HepG2 (cell line): ENCODE measurements around the gene POLRMT. TPM values are rescaled to one million over a fixed set of nuclear protein-coding genes. Genes with fewer than 3 reads are reported as not detected.

Source experiments
- AGO1 ChIP-seq: fragments of 200-400 bp; formaldehyde crosslinking; IDR thresholded peaks from 2 replicates; pipeline ENCODE4 v1.6.1; 2017; ENCODE audit warnings: mild to moderate bottlenecking, low read depth, low read length, moderate library complexity; ENCODE audit not compliant: poor library complexity, severe bottlenecking
- ASH2L ChIP-seq: fragments of 300-600, 200-600 bp; sonication (generic); IDR thresholded peaks from 2 replicates; pipeline ENCODE4 v1.7.0; 2017; ENCODE audit warnings: low read depth, mild to moderate bottlenecking, moderate library complexity, mixed read lengths, low read length; ENCODE audit not compliant: insufficient read length
- DMAP1 ChIP-seq: IDR thresholded peaks from 2 replicates; pipeline ENCODE4 v1.6.1; 2016
- FOSL2 ChIP-seq: sonication (generic); formaldehyde crosslinking; IDR thresholded peaks from 2 replicates; pipeline ENCODE4 v1.4.0; 2020; ENCODE audit warnings: missing genetic modification reagents
- ISX ChIP-seq: sonication (generic); formaldehyde crosslinking; conservative IDR thresholded peaks from 2 replicates; pipeline ENCODE4 v1.5.0; 2020; ENCODE audit warnings: missing genetic modification reagents
- NFKB2 ChIP-seq: sonication (generic); formaldehyde crosslinking; IDR thresholded peaks from 2 replicates; pipeline ENCODE4 v1.4.0; 2020; ENCODE audit warnings: missing genetic modification reagents, borderline replicate concordance
- POLR2AphosphoS5 ChIP-seq: IDR thresholded peaks from 2 replicates; pipeline ENCODE4 v1.6.1; 2012; ENCODE audit warnings: low read depth, low read length
- RFXAP ChIP-seq: sonication (generic); formaldehyde crosslinking; IDR thresholded peaks from 2 replicates; pipeline ENCODE4 v1.4.0; 2020; ENCODE audit warnings: missing genetic modification reagents, borderline replicate concordance
- SCMH1 ChIP-seq: sonication (generic); formaldehyde crosslinking; IDR thresholded peaks from 2 replicates; pipeline ENCODE4 v1.9.0; 2021; ENCODE audit warnings: missing genetic modification reagents, mild to moderate bottlenecking, borderline replicate concordance
- SMAD1 ChIP-seq: sonication (generic); formaldehyde crosslinking; IDR thresholded peaks from 2 replicates; pipeline ENCODE4 v1.4.0; 2020; ENCODE audit warnings: missing genetic modification reagents, low read depth, mild to moderate bottlenecking, borderline replicate concordance
- SSRP1 ChIP-seq: IDR thresholded peaks from 2 replicates; pipeline ENCODE4 v1.6.1; 2016; ENCODE audit warnings: control low read depth
- ZBTB21 ChIP-seq: sonication (generic); formaldehyde crosslinking; IDR thresholded peaks from 2 replicates; pipeline ENCODE4 v1.4.0; 2020; ENCODE audit warnings: missing genetic modification reagents
- ZFAT ChIP-seq: sonication (generic); formaldehyde crosslinking; conservative IDR thresholded peaks from 2 replicates; pipeline ENCODE4 v1.8.1; 2023; ENCODE audit warnings: missing genetic modification reagents, inconsistent platforms
- ZNF121 ChIP-seq: sonication (generic); formaldehyde crosslinking; IDR thresholded peaks from 2 replicates; pipeline ENCODE4 v1.5.0; 2020; ENCODE audit warnings: mild to moderate bottlenecking, missing genetic modification reagents
- ZNF484 ChIP-seq: sonication (generic); formaldehyde crosslinking; IDR thresholded peaks from 2 replicates; pipeline ENCODE4 v1.5.1; 2020; ENCODE audit warnings: mild to moderate bottlenecking, low read depth, missing genetic modification reagents, borderline replicate concordance
- ZNF816 ChIP-seq: sonication (generic); formaldehyde crosslinking; IDR thresholded peaks from 2 replicates; pipeline ENCODE4 v1.8.0; 2022; ENCODE audit warnings: missing genetic modification reagents, mild to moderate bottlenecking, borderline replicate concordance
- ZNF879 ChIP-seq: sonication (generic); formaldehyde crosslinking; IDR thresholded peaks from 2 replicates; pipeline ENCODE4 v1.8.1; 2023; ENCODE audit warnings: missing genetic modification reagents
- polyA plus RNA-seq, 8 experiments: library from polyadenylated mRNA; depleted of rRNA in 3 of 8; stranded (reverse) in 7 of 8; unstranded in 1 of 8; fragments of >200 nt; fragmentation: Illumina TruSeq in 4 of 8; extraction: Trizol in 4 of 8; gene quantifications; 2 replicates each; pipeline versions ENCODE4 v1.2.1 to v1.2.3, GENCODE V29; 2011 to 2016; ENCODE audit warnings: low read depth in 4 of 8, missing spikeins in 1 of 8, mixed read lengths in 1 of 8; ENCODE audit not compliant: insufficient read depth in 1 of 8
- total RNA-seq, 5 experiments: library from RNA; depleted of rRNA; stranded (reverse); fragments of >200 nt; fragmentation: Illumina TruSeq; extraction: Trizol; gene quantifications; 2 replicates each; pipeline ENCODE4 v1.2.3, GENCODE V29; 2016; ENCODE audit warnings: low read depth in 1 of 5
- TF ChIP-seq, protein P1 (sequence below): sonication (generic); formaldehyde crosslinking; conservative IDR thresholded peaks from 2 replicates; pipeline ENCODE4 v1.8.0; 2022; ENCODE audit warnings: low read depth, missing genetic modification reagents
- TF ChIP-seq, protein P2 (sequence below): sonication (generic); formaldehyde crosslinking; IDR thresholded peaks from 2 replicates; pipeline ENCODE4 v1.4.0; 2020; ENCODE audit warnings: missing genetic modification reagents
- TF ChIP-seq, protein P3 (sequence below): sonication (generic); formaldehyde crosslinking; IDR thresholded peaks from 2 replicates; pipeline ENCODE4 v1.8.1; 2023; ENCODE audit warnings: mild to moderate bottlenecking, missing genetic modification reagents
- TF ChIP-seq, protein P4 (sequence below): sonication (generic); formaldehyde crosslinking; conservative IDR thresholded peaks from 2 replicates; pipeline ENCODE4 v1.8.0; 2022; ENCODE audit warnings: mild to moderate bottlenecking, moderate library complexity, missing genetic modification reagents
- TF ChIP-seq, protein P5 (sequence below): sonication (generic); formaldehyde crosslinking; IDR thresholded peaks from 2 replicates; pipeline ENCODE4 v1.5.0; 2020; ENCODE audit warnings: missing genetic modification reagents

Gene POLRMT
- total and polyA plus RNA-seq, 2 of the 13 experiments (the other 11 are each of a cell fraction or from before 2014, with no cell fraction given): 78.0 to 101 TPM

DNA sequence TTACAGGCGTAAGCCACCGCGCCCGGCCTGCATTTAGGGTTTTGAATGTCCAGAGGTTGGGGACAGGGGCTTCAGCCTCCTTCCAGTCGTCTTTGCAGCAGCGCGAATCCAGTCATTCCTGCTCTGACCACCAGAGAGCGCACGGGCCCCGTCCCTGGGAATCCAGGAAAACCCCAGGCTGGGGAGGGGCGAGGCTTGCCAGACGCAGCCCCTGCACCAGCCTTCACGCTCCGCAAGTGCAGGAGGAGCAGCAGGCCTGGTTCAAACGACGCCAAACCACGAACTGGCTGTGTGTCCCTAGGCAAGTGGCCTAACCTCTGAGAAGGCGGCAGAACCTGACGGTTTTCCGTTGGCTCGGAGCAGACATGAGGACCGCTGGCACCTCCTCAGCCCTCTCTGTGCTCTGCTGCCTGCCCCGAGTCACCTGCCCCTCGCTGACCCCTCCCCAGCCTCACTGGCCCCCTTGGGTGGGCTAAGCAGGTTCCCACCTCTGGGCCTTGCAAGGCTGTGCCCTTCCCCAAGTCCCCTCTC, 31.6 kb upstream of the POLRMT start (continued):
- TF ChIP-seq, protein P1, sequence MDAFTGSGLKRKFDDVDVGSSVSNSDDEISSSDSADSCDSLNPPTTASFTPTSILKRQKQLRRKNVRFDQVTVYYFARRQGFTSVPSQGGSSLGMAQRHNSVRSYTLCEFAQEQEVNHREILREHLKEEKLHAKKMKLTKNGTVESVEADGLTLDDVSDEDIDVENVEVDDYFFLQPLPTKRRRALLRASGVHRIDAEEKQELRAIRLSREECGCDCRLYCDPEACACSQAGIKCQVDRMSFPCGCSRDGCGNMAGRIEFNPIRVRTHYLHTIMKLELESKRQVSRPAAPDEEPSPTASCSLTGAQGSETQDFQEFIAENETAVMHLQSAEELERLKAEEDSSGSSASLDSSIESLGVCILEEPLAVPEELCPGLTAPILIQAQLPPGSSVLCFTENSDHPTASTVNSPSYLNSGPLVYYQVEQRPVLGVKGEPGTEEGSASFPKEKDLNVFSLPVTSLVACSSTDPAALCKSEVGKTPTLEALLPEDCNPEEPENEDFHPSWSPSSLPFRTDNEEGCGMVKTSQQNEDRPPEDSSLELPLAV: no peak
- TF ChIP-seq ZNF816 (no peak), SSRP1 (CRISPR knock-in tag) (no peak), ZNF121 (no peak; the same call in 1 of the 2 replicates), AGO1 (peak; percentile 69), FOSL2 (CRISPR knock-in tag) (peak; percentile 44), ZBTB21 (no peak), SCMH1 (CRISPR knock-in tag) (no peak), POLR2AphosphoS5 (no peak), RFXAP (CRISPR knock-in tag) (0 out of 2 replicates have a peak, but pooled peaks have one; percentile 67), SMAD1 (CRISPR knock-in tag) (peak; percentile 69; the same call in 1 of the 2 replicates), ZNF484 (no peak), ISX (CRISPR knock-in tag) (no peak), DMAP1 (CRISPR knock-in tag) (no peak), ASH2L (no peak), NFKB2 (CRISPR knock-in tag) (peak; percentile 86), ZFAT (no peak), ZNF879 (no peak)
- TF ChIP-seq, protein P2, sequence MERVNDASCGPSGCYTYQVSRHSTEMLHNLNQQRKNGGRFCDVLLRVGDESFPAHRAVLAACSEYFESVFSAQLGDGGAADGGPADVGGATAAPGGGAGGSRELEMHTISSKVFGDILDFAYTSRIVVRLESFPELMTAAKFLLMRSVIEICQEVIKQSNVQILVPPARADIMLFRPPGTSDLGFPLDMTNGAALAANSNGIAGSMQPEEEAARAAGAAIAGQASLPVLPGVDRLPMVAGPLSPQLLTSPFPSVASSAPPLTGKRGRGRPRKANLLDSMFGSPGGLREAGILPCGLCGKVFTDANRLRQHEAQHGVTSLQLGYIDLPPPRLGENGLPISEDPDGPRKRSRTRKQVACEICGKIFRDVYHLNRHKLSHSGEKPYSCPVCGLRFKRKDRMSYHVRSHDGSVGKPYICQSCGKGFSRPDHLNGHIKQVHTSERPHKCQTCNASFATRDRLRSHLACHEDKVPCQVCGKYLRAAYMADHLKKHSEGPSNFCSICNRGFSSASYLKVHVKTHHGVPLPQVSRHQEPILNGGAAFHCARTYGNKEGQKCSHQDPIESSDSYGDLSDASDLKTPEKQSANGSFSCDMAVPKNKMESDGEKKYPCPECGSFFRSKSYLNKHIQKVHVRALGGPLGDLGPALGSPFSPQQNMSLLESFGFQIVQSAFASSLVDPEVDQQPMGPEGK (CRISPR knock-in tag): peak; percentile 93
- TF ChIP-seq, protein P3, sequence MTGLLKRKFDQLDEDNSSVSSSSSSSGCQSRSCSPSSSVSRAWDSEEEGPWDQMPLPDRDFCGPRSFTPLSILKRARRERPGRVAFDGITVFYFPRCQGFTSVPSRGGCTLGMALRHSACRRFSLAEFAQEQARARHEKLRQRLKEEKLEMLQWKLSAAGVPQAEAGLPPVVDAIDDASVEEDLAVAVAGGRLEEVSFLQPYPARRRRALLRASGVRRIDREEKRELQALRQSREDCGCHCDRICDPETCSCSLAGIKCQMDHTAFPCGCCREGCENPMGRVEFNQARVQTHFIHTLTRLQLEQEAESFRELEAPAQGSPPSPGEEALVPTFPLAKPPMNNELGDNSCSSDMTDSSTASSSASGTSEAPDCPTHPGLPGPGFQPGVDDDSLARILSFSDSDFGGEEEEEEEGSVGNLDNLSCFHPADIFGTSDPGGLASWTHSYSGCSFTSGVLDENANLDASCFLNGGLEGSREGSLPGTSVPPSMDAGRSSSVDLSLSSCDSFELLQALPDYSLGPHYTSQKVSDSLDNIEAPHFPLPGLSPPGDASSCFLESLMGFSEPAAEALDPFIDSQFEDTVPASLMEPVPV (CRISPR knock-in tag): peak; percentile 71; the same call in 1 of the 2 replicates
- TF ChIP-seq, protein P4, sequence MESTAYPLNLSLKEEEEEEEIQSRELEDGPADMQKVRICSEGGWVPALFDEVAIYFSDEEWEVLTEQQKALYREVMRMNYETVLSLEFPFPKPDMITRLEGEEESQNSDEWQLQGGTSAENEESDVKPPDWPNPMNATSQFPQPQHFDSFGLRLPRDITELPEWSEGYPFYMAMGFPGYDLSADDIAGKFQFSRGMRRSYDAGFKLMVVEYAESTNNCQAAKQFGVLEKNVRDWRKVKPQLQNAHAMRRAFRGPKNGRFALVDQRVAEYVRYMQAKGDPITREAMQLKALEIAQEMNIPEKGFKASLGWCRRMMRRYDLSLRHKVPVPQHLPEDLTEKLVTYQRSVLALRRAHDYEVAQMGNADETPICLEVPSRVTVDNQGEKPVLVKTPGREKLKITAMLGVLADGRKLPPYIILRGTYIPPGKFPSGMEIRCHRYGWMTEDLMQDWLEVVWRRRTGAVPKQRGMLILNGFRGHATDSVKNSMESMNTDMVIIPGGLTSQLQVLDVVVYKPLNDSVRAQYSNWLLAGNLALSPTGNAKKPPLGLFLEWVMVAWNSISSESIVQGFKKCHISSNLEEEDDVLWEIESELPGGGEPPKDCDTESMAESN: 0 out of 2 replicates have a peak, but pooled peaks have one; percentile 20
- TF ChIP-seq, protein P5, sequence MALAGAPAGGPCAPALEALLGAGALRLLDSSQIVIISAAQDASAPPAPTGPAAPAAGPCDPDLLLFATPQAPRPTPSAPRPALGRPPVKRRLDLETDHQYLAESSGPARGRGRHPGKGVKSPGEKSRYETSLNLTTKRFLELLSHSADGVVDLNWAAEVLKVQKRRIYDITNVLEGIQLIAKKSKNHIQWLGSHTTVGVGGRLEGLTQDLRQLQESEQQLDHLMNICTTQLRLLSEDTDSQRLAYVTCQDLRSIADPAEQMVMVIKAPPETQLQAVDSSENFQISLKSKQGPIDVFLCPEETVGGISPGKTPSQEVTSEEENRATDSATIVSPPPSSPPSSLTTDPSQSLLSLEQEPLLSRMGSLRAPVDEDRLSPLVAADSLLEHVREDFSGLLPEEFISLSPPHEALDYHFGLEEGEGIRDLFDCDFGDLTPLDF: no peak
